Measurements from ENCODE around the gene PRIMA1.

- no peak for TF ChIP-seq CTCF (IDR thresholded peaks at IDR 0.05)
- no peak for TF ChIP-seq POLR2A (IDR thresholded peaks at IDR 0.05)
Measured at GRCh38 chr14:93683226-93683625, 105.1 kb downstream of the PRIMA1 start.

Measured in esophagus squamous epithelium (tissue), 4 donors.